SK-N-SH (cell line): ENCODE data around the gene ZNF182. TPM values are rescaled to one million over a fixed set of nuclear protein-coding genes. Genes with fewer than 3 reads are reported as not detected.

Experiments
- CTCF ChIA-PET: fragments of 300-600, 350-600 bp; formaldehyde crosslinking; extraction: SDS; loops from one replicate; lab custom pipeline; 2021; lab: Yijun Ruan, JAX
- POLR2A ChIA-PET: fragments of 350-600 bp; sonication (Branson Sonifier 250); formaldehyde crosslinking; extraction: SDS; loops from one replicate; lab custom pipeline; 2020; ENCODE audit warnings: antibody characterized with exemption, inconsistent platforms; lab: Yijun Ruan, JAX
- DNase-seq: peaks from one replicate; pipeline ENCODE4 v3.0.0; 2012
- H2AFZ ChIP-seq: fragments of 200-600 bp; sonication (generic); 2 replicates; pipeline ENCODE4 v1.8.1; 2016; ENCODE audit warnings: antibody characterized with exemption, mild to moderate bottlenecking, low read depth
- H3F3A ChIP-seq: fragments of 200-600 bp; sonication (generic); replicated peaks from 2 replicates; pipeline ENCODE3; 2016; ENCODE audit warnings: antibody characterized with exemption, mild to moderate bottlenecking; ENCODE audit not compliant: insufficient read depth
- H3K27ac ChIP-seq, 2 experiments: fragments of 200-500 bp in 1 of 2; fragments of 200-600 bp in 1 of 2; sonication (Bioruptor generic) in 1 of 2; sonication (generic), shearing (Covaris generic) in 1 of 2; 2 replicates each; pipeline versions ENCODE4 v1.5.1 to v1.6.1; 2014 to 2016; ENCODE audit warnings: low read depth in 2 of 2, inconsistent platforms in 1 of 2, low read length in 1 of 2, mild to moderate bottlenecking in 1 of 2, mixed read lengths in 1 of 2
- H3K27me3 ChIP-seq: fragments of 200-600 bp; sonication (generic), shearing (Covaris generic); 2 replicates; pipeline ENCODE4 v1.6.1; 2016; ENCODE audit warnings: mixed run types; ENCODE audit not compliant: insufficient read depth
- H3K36me3 ChIP-seq, 2 experiments: fragments of 200-500 bp in 1 of 2; fragments of 200-600 bp in 1 of 2; sonication (Bioruptor generic) in 1 of 2; sonication (generic) in 1 of 2; replicated peaks in 1 of 2; 2 replicates each; pipeline versions ENCODE3 to v1.5.1; 2014 to 2016; ENCODE audit warnings: low read length in 1 of 2, mild to moderate bottlenecking in 1 of 2; ENCODE audit not compliant: insufficient read depth in 2 of 2, control insufficient read depth in 1 of 2
- H3K4me1 ChIP-seq, 2 experiments: fragments of 200-500 bp in 1 of 2; fragments of 200-600 bp in 1 of 2; sonication (Bioruptor generic) in 1 of 2; sonication (generic), shearing (Covaris generic) in 1 of 2; 2 replicates each; pipeline versions ENCODE4 v1.5.1 to v1.6.1; 2014 to 2016; ENCODE audit warnings: low read depth in 1 of 2, low read length in 1 of 2, mixed run types in 1 of 2; ENCODE audit not compliant: insufficient read depth in 2 of 2, control insufficient read depth in 1 of 2
- H3K4me2 ChIP-seq: fragments of 200-600 bp; sonication (generic), shearing (Covaris generic); 2 replicates; pipeline ENCODE4 v1.6.1; 2017; ENCODE audit warnings: mixed run types
- H3K4me3 ChIP-seq, 2 experiments: fragments of 200-500 bp in 1 of 2; fragments of 200-600 bp in 1 of 2; sonication (Bioruptor generic) in 1 of 2; sonication (generic), shearing (Covaris generic) in 1 of 2; 2 replicates each; pipeline versions ENCODE4 v1.5.1 to v1.8.1; 2014 to 2016; ENCODE audit warnings: low read depth in 2 of 2, inconsistent platforms in 1 of 2, low read length in 1 of 2, mild to moderate bottlenecking in 1 of 2, mixed read lengths in 1 of 2, moderate library complexity in 1 of 2
- H3K79me2 ChIP-seq: fragments of 200-600 bp; sonication (generic); 2 replicates; pipeline ENCODE4 v1.8.1; 2017; ENCODE audit warnings: mild to moderate bottlenecking; ENCODE audit not compliant: insufficient read depth
- H3K9ac ChIP-seq: fragments of 200-600 bp; sonication (generic); 2 replicates; pipeline ENCODE4 v1.6.1; 2017; ENCODE audit warnings: mixed run types
- H3K9me2 ChIP-seq: fragments of 200-600 bp; sonication (generic); 2 replicates; pipeline ENCODE4 v1.6.1; 2017; ENCODE audit warnings: mixed run types
- H3K9me3 ChIP-seq: fragments of 200-600 bp; sonication (generic); 2 replicates; pipeline ENCODE4 v1.6.1; 2017; ENCODE audit warnings: mixed run types, mild to moderate bottlenecking, moderate library complexity
- H4K20me1 ChIP-seq: fragments of 200-600 bp; sonication (generic); 2 replicates; pipeline ENCODE4 v1.6.1; 2017; ENCODE audit warnings: mild to moderate bottlenecking, mixed run types; ENCODE audit not compliant: insufficient read depth
- CTCF ChIP-seq: fragments of 200-600 bp; sonication (generic); IDR thresholded peaks from 2 replicates; pipeline ENCODE4 v1.6.1; 2017; ENCODE audit warnings: antibody characterized with exemption, mild to moderate bottlenecking, moderate library complexity
- ELF1 ChIP-seq: IDR thresholded peaks from 2 replicates; pipeline ENCODE4 v1.4.0; 2012
- FOSL2 ChIP-seq: IDR thresholded peaks from 2 replicates; pipeline ENCODE4 v1.4.0; 2012; ENCODE audit warnings: low read depth, mild to moderate bottlenecking, moderate library complexity, borderline replicate concordance
- FOXJ3 ChIP-seq: sonication (generic); formaldehyde crosslinking; IDR thresholded peaks from 2 replicates; pipeline ENCODE4 v1.5.1; 2020; ENCODE audit warnings: mild to moderate bottlenecking, missing genetic modification reagents
- GATA2 ChIP-seq: sonication (generic); formaldehyde crosslinking; IDR thresholded peaks from 2 replicates; pipeline ENCODE4 v1.5.0; 2020; ENCODE audit warnings: mild to moderate bottlenecking, missing genetic modification reagents
- NRF1 ChIP-seq: IDR thresholded peaks from 2 replicates; pipeline ENCODE4 v1.6.1; 2012; ENCODE audit warnings: low read depth, mild to moderate bottlenecking, low read length
- POLR2AphosphoS5 ChIP-seq: IDR thresholded peaks from 2 replicates; pipeline ENCODE4 v1.6.1; 2012; ENCODE audit warnings: low read depth, low read length
- RAD21 ChIP-seq: IDR thresholded peaks from 2 replicates; pipeline ENCODE4 v1.6.1; 2012; ENCODE audit warnings: mild to moderate bottlenecking, low read length
- RCOR1 ChIP-seq: fragments of 150-350 bp; IDR thresholded peaks from 2 replicates; pipeline ENCODE4 v1.6.1; 2017; ENCODE audit warnings: antibody characterized with exemption, low read length
- REST ChIP-seq: IDR thresholded peaks from 2 replicates; pipeline ENCODE4 v1.6.1; 2012; ENCODE audit warnings: mild to moderate bottlenecking, low read depth, low read length, moderate library complexity
- RXRA ChIP-seq: IDR thresholded peaks from 2 replicates; pipeline ENCODE4 v1.4.0; 2012; ENCODE audit warnings: low read depth, mild to moderate bottlenecking, borderline replicate concordance
- USF2 ChIP-seq: fragments of 150-350 bp; IDR thresholded peaks from 2 replicates; pipeline ENCODE4 v1.6.1; 2017; ENCODE audit warnings: antibody characterized with exemption, low read length, low read depth, borderline replicate concordance
- YY1 ChIP-seq: IDR thresholded peaks from 2 replicates; pipeline ENCODE4 v1.4.0; 2012; ENCODE audit warnings: low read depth, mild to moderate bottlenecking
- ZBTB33 ChIP-seq: IDR thresholded peaks from 2 replicates; pipeline ENCODE4 v1.4.0; 2012; ENCODE audit warnings: low read depth, borderline replicate concordance
- WGBS: methylation state at CpG from one replicate; pipeline ENCODE4 v1.1.6; 2017; ENCODE audit warnings: low lambda C conversion rate; 5-methylcytosine and 5-hydroxymethylcytosine counted together
- polyA plus RNA-seq, 3 experiments: library from polyadenylated mRNA; depleted of rRNA; stranded (reverse); fragments of >200 nt; gene quantifications; 2 replicates each; pipeline ENCODE4 v1.2.3, GENCODE V29; 2012

Gene ZNF182
- polyA plus RNA-seq, 1 of the 3 experiments (the other 2 are of a cell fraction): 2.1 TPM

GRCh38 chrX:47941423-47941822, 62.4 kb downstream of the ZNF182 start:
- Histone ChIP-seq H3K9me2 (no peaks in the 10 kb centered on the region), H3K4me1 (no peaks in the 10 kb centered on the region), H3K27me3 (no peaks in the 10 kb centered on the region), H3K4me3 (no peak overlapping the region), H3K4me2 (no peak overlapping the region), H4K20me1 (no peaks in the 10 kb centered on the region), H3K27ac (no peak overlapping the region), H3K9me3 (no peaks in the 10 kb centered on the region), H3K9ac (no peak overlapping the region), H3F3A (no peaks in the 10 kb centered on the region), H3K79me2 (no peaks in the 10 kb centered on the region), H2AFZ (no peak overlapping the region), H3K36me3 (no peaks in the 10 kb centered on the region)
- DNase-seq: no peak
- POLR2A ChIA-PET: no interaction called here
- CTCF ChIA-PET: no interaction called here
- TF ChIP-seq NRF1 (no peak), YY1 (no peak), POLR2AphosphoS5 (no peak), FOXJ3 (CRISPR knock-in tag) (no peak), RXRA (no peak)
- 13% methylated on average over 4 of the region's 4 CpGs for WGBS

- H3K4me1 ChIP-seq: no peaks in the 10 kb centered on the region
- H3K36me3 ChIP-seq: no peaks in the 10 kb centered on the region
- H3K4me2 ChIP-seq: no peak overlapping the region
- no peak overlapping the region for H3K9ac ChIP-seq
- TF ChIP-seq FOSL2: no peak
- no peak for TF ChIP-seq GATA2
- TF ChIP-seq, all 33 proteins: peak for 0
- Histone ChIP-seq H3K9me2 (no peaks in the 10 kb centered on the region), H3K4me3 (no peak overlapping the region), H3K9me3 (no peaks in the 10 kb centered on the region), H2AFZ (no peak overlapping the region), H3K27ac (no peak overlapping the region), H3F3A (no peaks in the 10 kb centered on the region), H3K79me2 (no peaks in the 10 kb centered on the region), H4K20me1 (no peaks in the 10 kb centered on the region), H3K27me3 (no peaks in the 10 kb centered on the region)
- DNase-seq: no peak
- ChIA-PET POLR2A (no interaction called here), CTCF (no interaction called here)
- WGBS: 64% methylated on average over 4 of the region's 4 CpGs
Observed at GRCh38 chrX:47940448-47940847, 63.3 kb downstream of the ZNF182 start.

GRCh38 chrX:47936940-47937317, 66.9 kb downstream of the ZNF182 start:
- POLR2A ChIA-PET: no interaction called here
- no peak for DNase-seq
- no peaks in the 10 kb centered on the region for H4K20me1 ChIP-seq
- no peaks in the 10 kb centered on the region for H3F3A ChIP-seq
- no peak overlapping the region for H3K27ac ChIP-seq
- no peak overlapping the region for H3K9ac ChIP-seq
- no peaks in the 10 kb centered on the region for H3K9me3 ChIP-seq
- no peaks in the 10 kb centered on the region for H3K36me3 ChIP-seq
- H3K27me3 ChIP-seq: no peaks in the 10 kb centered on the region; the same call in 1 of the 2 replicates
- CTCF ChIA-PET: no interaction called here
- no peaks in the 10 kb centered on the region for H3K4me1 ChIP-seq
- 14% methylated on average over 3 of the region's 3 CpGs for WGBS
- H3K4me3 ChIP-seq: no peak overlapping the region
- no peaks in the 10 kb centered on the region for H3K79me2 ChIP-seq
- no peak for TF ChIP-seq RCOR1
- no peak for TF ChIP-seq ELF1
- TF ChIP-seq REST: no peak
- TF ChIP-seq CTCF: no peak
- TF ChIP-seq ZBTB33: no peak
- no peak for TF ChIP-seq RAD21
- TF ChIP-seq USF2: no peak
- H2AFZ ChIP-seq: no peak overlapping the region
- no peak overlapping the region for H3K4me2 ChIP-seq
- H3K9me2 ChIP-seq: no peaks in the 10 kb centered on the region
